DND-41 (cell line): ENCODE measurements around the gene MAB21L1.

Source experiments
- ATAC-seq: fragments of 200-7000 bp; cut with Tn5 transposase; 3 replicates; pipeline ENCODE4 v1.9.1; 2021; ENCODE audit warnings: low read depth; ENCODE audit not compliant: insufficient read depth
- DNase-seq: peaks from one replicate; pipeline ENCODE4 v3.0.0-alpha.2; 2020
- H2AFZ ChIP-seq: 2 replicates; pipeline ENCODE4 v1.6.0; 2012; ENCODE audit warnings: low read depth, low read length
- H3K27ac ChIP-seq: 2 replicates; pipeline ENCODE4 v1.5.1; 2012; ENCODE audit warnings: low read length, inconsistent platforms
- H3K27me3 ChIP-seq: fragments of 200-600 bp; sonication (generic); 2 replicates; pipeline ENCODE4 v1.6.0; 2012; ENCODE audit warnings: low read length, mild to moderate bottlenecking, inconsistent platforms; ENCODE audit not compliant: insufficient read depth, poor library complexity
- H3K36me3 ChIP-seq: 2 replicates; pipeline ENCODE4 v1.5.1; 2012; ENCODE audit warnings: low read length, inconsistent platforms; ENCODE audit not compliant: insufficient read depth
- H3K4me1 ChIP-seq: 2 replicates; pipeline ENCODE4 v1.5.1; 2012; ENCODE audit warnings: mild to moderate bottlenecking, low read length; ENCODE audit not compliant: insufficient read depth
- H3K4me2 ChIP-seq: 2 replicates; pipeline ENCODE4 v1.6.0; 2012; ENCODE audit warnings: mild to moderate bottlenecking, moderate library complexity, low read length, inconsistent platforms; ENCODE audit not compliant: insufficient read depth
- H3K4me3 ChIP-seq, 2 experiments: fragments of 200-600 bp in 1 of 2; shearing (Covaris generic) in 1 of 2; 2 replicates each; pipeline ENCODE4 v1.5.1; 2012 to 2016; ENCODE audit warnings: inconsistent platforms in 2 of 2, low read length in 2 of 2, mild to moderate bottlenecking in 2 of 2, low read depth in 1 of 2, moderate library complexity in 1 of 2
- H3K79me2 ChIP-seq: 2 replicates; pipeline ENCODE4 v1.6.0; 2012; ENCODE audit warnings: low read length, inconsistent platforms; ENCODE audit not compliant: insufficient read depth
- H3K9ac ChIP-seq: 2 replicates; pipeline ENCODE4 v1.6.0; 2012; ENCODE audit warnings: low read depth, mild to moderate bottlenecking, inconsistent platforms, low read length, moderate library complexity
- H3K9me3 ChIP-seq: 2 replicates; pipeline ENCODE4 v1.5.1; 2012; ENCODE audit warnings: low read length, moderate library complexity, mild to moderate bottlenecking, inconsistent platforms; ENCODE audit not compliant: insufficient read depth, severe bottlenecking
- H4K20me1 ChIP-seq: 2 replicates; pipeline ENCODE4 v1.6.0; 2012; ENCODE audit warnings: low read length; ENCODE audit not compliant: insufficient read depth
- CTCF ChIP-seq: IDR thresholded peaks from 2 replicates; pipeline ENCODE4 v1.5.1; 2012; ENCODE audit warnings: borderline replicate concordance, low read length, moderate library complexity, mild to moderate bottlenecking; ENCODE audit not compliant: poor library complexity, severe bottlenecking; ENCODE audit errors: extremely low read depth
- EZH2 ChIP-seq: IDR thresholded peaks from 3 replicates; pipeline ENCODE4 v1.6.1; 2012; ENCODE audit warnings: borderline replicate concordance, low read depth, mild to moderate bottlenecking, moderate library complexity, low read length, inconsistent platforms; ENCODE audit not compliant: severe bottlenecking

MAB21L1 gene

GRCh38 chr13:35483761-35484160, 7.3 kb upstream of the MAB21L1 start:
- Histone ChIP-seq H4K20me1 (no peaks in the 10 kb centered on the region), H3K4me1 (no peaks in the 10 kb centered on the region), H3K4me2 (no peak overlapping the region), H3K9ac (no peak overlapping the region), H3K4me3 (no peak overlapping the region), H3K36me3 (no peaks in the 10 kb centered on the region), H2AFZ (no peak overlapping the region), H3K27ac (no peak overlapping the region), H3K27me3 (no peaks in the 10 kb centered on the region), H3K79me2 (no peaks in the 10 kb centered on the region), H3K9me3 (no peaks in the 10 kb centered on the region)
- ATAC-seq (no peak), DNase-seq (no peak)
- TF ChIP-seq EZH2 (no peak), CTCF (no peak)

- no peak overlapping the region for H3K4me2 ChIP-seq
- no peak overlapping the region for H3K4me3 ChIP-seq
- H3K9ac ChIP-seq: no peak overlapping the region
- DNase-seq: no peak
- no peak overlapping the region for H3K27ac ChIP-seq
- TF ChIP-seq CTCF: no peak
- H3K9me3 ChIP-seq: no peaks in the 10 kb centered on the region
- no peaks in the 10 kb centered on the region for H3K79me2 ChIP-seq
- no peak for ATAC-seq
- H3K4me1 ChIP-seq: no peaks in the 10 kb centered on the region
- H4K20me1 ChIP-seq: no peaks in the 10 kb centered on the region
- H3K36me3 ChIP-seq: no peaks in the 10 kb centered on the region
- H3K27me3 ChIP-seq: no peaks in the 10 kb centered on the region
- no peak overlapping the region for H2AFZ ChIP-seq
Measured at GRCh38 chr13:35482527-35482926, 6.0 kb upstream of the MAB21L1 start.

- Histone ChIP-seq H3K4me3 (no peak overlapping the region), H3K4me2 (no peak overlapping the region), H3K27me3 (no peaks in the 10 kb centered on the region), H3K79me2 (no peaks in the 10 kb centered on the region), H4K20me1 (no peaks in the 10 kb centered on the region), H3K9me3 (no peaks in the 10 kb centered on the region), H3K4me1 (no peaks in the 10 kb centered on the region), H3K9ac (no peak overlapping the region), H3K36me3 (no peaks in the 10 kb centered on the region), H2AFZ (no peak overlapping the region), H3K27ac (no peak overlapping the region)
- TF ChIP-seq CTCF: no peak
- TF ChIP-seq EZH2: no peak
- DNase-seq (no peak), ATAC-seq (no peak)
Measured at GRCh38 chr13:35481777-35482176, 5.3 kb upstream of the MAB21L1 start.

GRCh38 chr13:35480346-35480745, 3.9 kb upstream of the MAB21L1 start:
- no peak for TF ChIP-seq CTCF
- TF ChIP-seq EZH2: no peak
- no peak overlapping the region for H3K27ac ChIP-seq
- H4K20me1 ChIP-seq: no peaks in the 10 kb centered on the region
- H3K4me1 ChIP-seq: peaks cover 13% of the 10 kb centered on the region
- H3K79me2 ChIP-seq: no peaks in the 10 kb centered on the region
- no peak overlapping the region for H3K4me3 ChIP-seq
- H3K4me2 ChIP-seq: no peak overlapping the region
- no peaks in the 10 kb centered on the region for H3K27me3 ChIP-seq
- no peaks in the 10 kb centered on the region for H3K9me3 ChIP-seq
- no peak overlapping the region for H2AFZ ChIP-seq
- no peak overlapping the region for H3K9ac ChIP-seq
- ATAC-seq (no peak), DNase-seq (no peak)
- H3K36me3 ChIP-seq: no peaks in the 10 kb centered on the region
